Activated CD4-positive, CD25-positive, alpha-beta regulatory T cell treated with anti-CD3 and anti-CD28 coated beads, Interleukin-2, amount 50 U/mL, for 16 hours (primary cell): ENCODE results near the gene VEZF1.
A peak's percentile ranks its signal among the peaks of the same experiment; 100 is the strongest.

ENCODE experiments used
- DNase-seq: peaks from one replicate; pipeline ENCODE4 v3.0.0-alpha.2; 2020; ENCODE audit warnings: low read depth, low spot score

VEZF1 gene

GRCh38 chr17:57987581-57988300 lies at the start of gene VEZF1:
Gene VEZF1, minus strand, starts transcription at chr17:57988254. Its CDS starts 143 bp downstream, at chr17:57988111.
- DNase-seq = peak; percentile 51

GRCh38 chr17:58032691-58033415 lies 44.8 kb upstream of the VEZF1 start:
- no peak for DNase-seq

GRCh38 chr17:58028578-58028977 lies 40.5 kb upstream of the VEZF1 start:
- DNase-seq = no peak

GRCh38 chr17:58020401-58020800 lies 32.3 kb upstream of the VEZF1 start:
- no peak for DNase-seq

GRCh38 chr17:58019521-58019920 lies 31.5 kb upstream of the VEZF1 start:
- DNase-seq = no peak

GRCh38 chr17:58019039-58019438 lies 31.0 kb upstream of the VEZF1 start:
- no peak for DNase-seq

GRCh38 chr17:58010067-58010799 lies 22.2 kb upstream of the VEZF1 start:
- DNase-seq = no peak

- DNase-seq = no peak
These were observed 20.0 kb upstream of the VEZF1 start for GRCh38 chr17:58007781-58008706.

GRCh38 chr17:58006924-58007780 lies 19.1 kb upstream of the VEZF1 start, which contains the start of gene SRSF1:
Gene SRSF1, minus strand, starts transcription at chr17:58007246. Its CDS starts 109 bp downstream, at chr17:58007137.
- peak; percentile 95 for DNase-seq

- peak; percentile 28 for DNase-seq
These were observed 18.5 kb upstream of the VEZF1 start for GRCh38 chr17:58006560-58006923.

- DNase-seq = no peak
These were observed 17.9 kb upstream of the VEZF1 start for GRCh38 chr17:58005728-58006559.

- DNase-seq = no peak
These were observed 17.1 kb upstream of the VEZF1 start for GRCh38 chr17:58005031-58005727.

GRCh38 chr17:58004060-58004459 lies 16.0 kb upstream of the VEZF1 start:
- no peak for DNase-seq

GRCh38 chr17:58002973-58003372 lies 14.9 kb upstream of the VEZF1 start:
- no peak for DNase-seq

GRCh38 chr17:58002154-58002948 lies 14.3 kb upstream of the VEZF1 start:
- DNase-seq = no peak

GRCh38 chr17:58001461-58002124 lies 13.5 kb upstream of the VEZF1 start:
- no peak for DNase-seq

- DNase-seq = no peak
These were observed 11.5 kb upstream of the VEZF1 start for GRCh38 chr17:57999496-58000017.
